Measurements from ENCODE around the gene TMCC2.
"Not testable (repeated sequence)": the region's sequence is repeated elsewhere in the genome, so short reads cannot be mapped to it uniquely, and the experiment has no call there.

The TMCC2 gene

GRCh38 chr1:205216588-205216987, 11.2 kb upstream of the TMCC2 start:
- no peak for DNase-seq

- no peak for DNase-seq
These were observed 10.3 kb upstream of the TMCC2 start for GRCh38 chr1:205217418-205217817.

DNA sequence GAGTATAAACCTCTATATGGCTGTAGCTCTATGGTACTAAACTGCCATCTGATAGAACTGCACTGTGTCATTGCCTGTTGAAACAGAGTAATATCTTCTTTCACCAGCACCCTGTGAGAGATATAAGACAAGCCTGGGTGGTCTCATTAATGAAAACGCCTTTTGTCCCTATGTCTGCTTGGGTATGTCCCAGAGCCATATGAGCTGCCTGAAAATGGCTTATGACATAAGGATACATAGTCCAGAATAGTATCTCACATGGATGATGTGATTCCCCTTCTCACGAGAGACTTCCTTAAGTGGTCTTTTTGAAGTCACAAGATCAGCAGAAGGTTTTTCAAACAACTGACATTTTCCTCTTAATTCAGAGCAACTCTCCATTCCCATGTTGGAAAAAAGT, 7.3 kb upstream of the TMCC2 start:
- no peak for DNase-seq

DNA sequence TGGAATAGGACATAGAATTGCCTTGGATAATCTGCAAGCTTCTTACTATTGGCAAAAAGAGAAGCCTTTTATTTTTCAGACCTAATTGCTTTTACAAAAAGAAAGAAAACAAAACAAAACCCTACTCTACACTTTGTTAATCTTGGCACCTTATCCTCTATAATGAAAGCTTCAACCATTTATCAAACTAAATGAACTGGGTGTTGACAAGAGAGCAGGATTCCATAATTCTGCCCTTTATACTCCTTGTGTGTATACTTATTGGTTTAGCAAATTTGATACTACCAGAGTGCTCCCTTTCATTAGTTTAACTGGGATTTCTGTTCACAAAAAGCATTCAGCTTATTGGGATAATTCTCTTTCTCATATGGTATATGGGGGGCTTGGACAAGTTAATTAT, 3.0 kb upstream of the TMCC2 start:
- no peak for DNase-seq

- no peak for DNase-seq
These were observed 1.6 kb upstream of the TMCC2 start for GRCh38 chr1:205225901-205226765.

- no peak for DNase-seq
These were observed 720 bp upstream of the TMCC2 start for GRCh38 chr1:205226868-205227583.

- DNase-seq = peak; percentile 26
These were observed 361 bp downstream of the TMCC2 start for GRCh38 chr1:205228093-205228521.

DNA sequence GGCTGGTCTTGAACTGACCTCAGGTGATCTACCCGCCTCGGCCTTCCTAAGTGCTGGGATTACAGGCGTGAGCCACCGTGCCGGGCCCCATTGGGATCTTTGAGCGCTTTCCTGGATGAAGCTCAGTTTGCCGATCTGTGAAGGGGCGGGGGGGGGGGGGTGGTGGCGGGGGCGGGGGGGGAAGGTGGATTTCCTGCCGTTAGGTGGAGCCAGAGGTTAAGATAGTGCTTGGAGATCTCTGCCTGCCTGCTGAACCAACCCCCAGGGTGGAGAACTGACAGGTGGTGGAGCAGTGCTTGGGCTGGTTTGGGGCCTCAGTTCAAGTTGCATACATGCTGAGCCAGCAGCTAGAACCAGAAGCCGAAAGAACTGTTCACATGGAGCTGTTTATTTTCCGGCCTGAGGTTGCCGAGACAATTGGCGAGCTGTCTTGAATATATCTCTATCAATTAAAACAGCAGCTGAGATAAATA, 1.7 kb downstream of the TMCC2 start:
- DNase-seq = peak; percentile 81

DNA sequence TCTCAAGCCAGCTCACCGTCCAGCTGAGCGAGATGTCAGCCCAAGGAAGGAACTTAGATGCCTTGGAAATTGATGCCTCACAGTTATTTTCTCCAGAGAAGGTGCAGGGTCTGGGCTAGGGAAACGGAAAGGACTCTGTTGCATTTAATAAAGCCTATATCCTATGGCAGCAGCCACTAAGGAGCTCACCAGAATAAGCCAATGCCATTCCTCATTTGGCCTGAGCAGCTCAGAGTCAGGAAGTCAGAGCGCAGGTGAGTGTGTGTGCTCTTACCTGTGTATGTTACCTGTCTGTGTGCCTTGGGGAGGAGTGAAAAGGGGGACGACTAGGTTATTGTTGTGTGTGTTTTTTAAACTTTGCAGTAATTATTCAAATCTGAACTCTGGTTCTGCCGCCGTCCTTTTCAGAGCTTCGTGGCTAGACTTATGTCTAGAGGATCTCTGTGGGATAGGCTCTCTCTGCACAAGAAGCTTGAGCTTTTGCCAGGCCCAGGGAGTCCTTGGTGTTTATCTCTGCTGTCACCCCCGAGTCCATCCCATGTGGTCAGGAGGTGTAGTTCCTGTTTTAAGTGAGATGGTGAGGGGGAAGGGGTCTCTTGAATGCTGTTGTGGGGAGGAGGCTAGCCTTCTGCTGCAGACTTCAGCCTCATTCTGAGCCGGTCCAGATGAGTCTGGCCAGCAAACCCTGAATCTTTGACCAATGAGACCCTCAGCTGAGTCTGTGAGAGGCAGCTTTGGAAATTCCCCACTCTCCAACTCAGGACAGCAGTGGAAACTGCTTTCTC, 2.4 kb downstream of the TMCC2 start:
- DNase-seq = no peak

- no peak for DNase-seq
These were observed 3.2 kb downstream of the TMCC2 start for GRCh38 chr1:205230982-205231381.

GRCh38 chr1:205232127-205232820, 4.5 kb downstream of the TMCC2 start:
- no peak for DNase-seq

DNA sequence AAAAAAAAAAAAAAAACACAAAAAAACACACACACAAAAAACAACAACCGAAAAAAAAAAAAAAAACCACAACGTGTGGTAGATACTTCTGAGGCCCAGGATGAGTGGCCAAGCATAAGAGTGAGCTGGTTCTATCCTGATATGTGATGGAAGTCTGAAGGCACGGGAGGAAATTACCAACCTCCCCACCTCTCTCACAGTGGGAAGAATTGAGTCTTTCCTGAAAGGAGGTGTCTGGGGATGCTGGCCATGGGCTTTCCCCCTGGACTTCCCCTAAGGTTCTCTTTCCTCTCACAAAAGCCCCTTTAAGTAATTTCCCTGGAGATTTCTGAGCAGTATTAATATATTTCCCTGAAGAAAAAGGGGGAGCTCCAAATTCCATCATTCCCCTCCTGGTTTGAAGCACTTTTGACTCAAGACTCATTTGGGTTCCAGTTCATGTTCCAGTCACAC, 5.2 kb downstream of the TMCC2 start:
- no peak for DNase-seq

GRCh38 chr1:205233986-205234385, 6.2 kb downstream of the TMCC2 start:
- DNase-seq = not testable (repeated sequence)

GRCh38 chr1:205235951-205236350, 8.2 kb downstream of the TMCC2 start:
- no peak for DNase-seq

- DNase-seq = no peak
These were observed 8.8 kb downstream of the TMCC2 start for GRCh38 chr1:205236526-205236925.

GRCh38 chr1:205236951-205237475, 9.3 kb downstream of the TMCC2 start:
- DNase-seq = no peak

- DNase-seq = peak; percentile 83
These were observed 10.1 kb downstream of the TMCC2 start for GRCh38 chr1:205237526-205238484.

DNA sequence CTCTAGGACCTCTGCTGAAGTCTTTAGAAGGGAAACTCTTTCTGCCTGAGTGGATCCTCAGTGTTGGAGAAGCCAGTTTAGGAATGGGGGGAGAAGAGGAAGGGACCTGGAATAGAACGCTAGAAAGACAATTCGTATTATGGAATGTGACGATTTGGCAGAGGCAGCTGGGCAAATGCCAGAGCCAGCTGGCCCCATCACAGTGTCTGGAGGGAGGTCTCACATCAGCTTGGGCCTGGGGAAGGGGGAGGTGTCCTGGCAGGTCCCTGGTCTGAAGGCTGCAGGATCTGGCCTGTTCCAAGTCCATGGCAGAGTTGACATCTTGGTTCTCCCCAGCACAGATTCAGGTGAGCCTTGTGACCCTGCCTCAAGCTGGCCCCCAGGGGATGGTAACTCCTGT, 11.3 kb downstream of the TMCC2 start:
- DNase-seq = no peak

DNA sequence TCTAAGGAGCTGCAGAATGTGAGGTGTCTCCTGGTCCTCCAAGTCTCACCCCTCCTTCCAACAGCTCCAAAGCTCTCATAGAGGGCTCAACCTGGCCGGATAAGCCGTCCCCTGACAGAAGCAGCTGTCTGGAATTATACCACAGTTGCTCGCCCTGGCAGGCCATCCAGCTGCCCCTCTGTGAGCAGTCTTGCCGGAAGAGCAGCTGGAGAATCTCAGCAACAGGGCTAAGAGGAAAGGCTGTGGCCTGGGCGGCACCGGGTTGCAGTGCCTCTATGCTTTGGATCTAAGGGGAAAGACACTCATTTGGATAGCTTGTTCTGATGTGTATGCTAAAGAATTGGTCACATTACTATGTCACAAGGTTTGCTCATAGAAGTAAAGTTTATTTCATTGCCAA, 12.4 kb downstream of the TMCC2 start:
- no peak for DNase-seq

- DNase-seq = no peak
These were observed 12.8 kb downstream of the TMCC2 start for GRCh38 chr1:205240569-205240968.

Data from stimulated activated CD4-positive, alpha-beta T cell treated with anti-CD3 and anti-CD28 coated beads, Interleukin-15, amount 100 ng/mL, for 24 hours (primary cell).